Uterus (tissue), 2 donors: ENCODE measurements around the gene NINL.

Experiments
- CTCF ChIP-seq, 4 experiments: fragments of 200-600 bp in 2 of 4; fragments of 450-650 bp in 2 of 4; sonication (generic) in 2 of 4; IDR thresholded peaks; one replicate each; pipeline ENCODE4 v1.5.1; 2016 to 2019; ENCODE audit warnings: antibody characterized with exemption in 4 of 4, mild to moderate bottlenecking in 2 of 4, moderate library complexity in 1 of 4
- POLR2A ChIP-seq, 2 donors: fragments of 450-650 bp; IDR thresholded peaks; one replicate each; pipeline ENCODE4 v1.6.1; 2016; ENCODE audit warnings: antibody characterized with exemption in 2 of 2, mild to moderate bottlenecking in 1 of 2, moderate library complexity in 1 of 2

GRCh38 chr20:25481918-25482253 lies 103.4 kb downstream of the NINL start:
- no peak for TF ChIP-seq CTCF (IDR thresholded peaks at IDR 0.05)
- TF ChIP-seq POLR2A (IDR thresholded peaks at IDR 0.05) = no peak
